Activated naive CD4-positive, alpha-beta T cell treated with anti-CD3 and anti-CD28 coated beads, Interleukin-2, amount 50 U/mL, for 16 hours (primary cell): ENCODE results near the gene SMOC2.
"Not testable (repeated sequence)": the region's sequence is repeated elsewhere in the genome, so short reads cannot be mapped to it uniquely, and the experiment has no call there.

Experiments
- DNase-seq: peaks from one replicate; pipeline ENCODE4 v3.0.0-alpha.2; 2020

Gene SMOC2

GRCh38 chr6:168670401-168670985 is 229.5 kb downstream of the SMOC2 start:
- no peak for DNase-seq

DNA sequence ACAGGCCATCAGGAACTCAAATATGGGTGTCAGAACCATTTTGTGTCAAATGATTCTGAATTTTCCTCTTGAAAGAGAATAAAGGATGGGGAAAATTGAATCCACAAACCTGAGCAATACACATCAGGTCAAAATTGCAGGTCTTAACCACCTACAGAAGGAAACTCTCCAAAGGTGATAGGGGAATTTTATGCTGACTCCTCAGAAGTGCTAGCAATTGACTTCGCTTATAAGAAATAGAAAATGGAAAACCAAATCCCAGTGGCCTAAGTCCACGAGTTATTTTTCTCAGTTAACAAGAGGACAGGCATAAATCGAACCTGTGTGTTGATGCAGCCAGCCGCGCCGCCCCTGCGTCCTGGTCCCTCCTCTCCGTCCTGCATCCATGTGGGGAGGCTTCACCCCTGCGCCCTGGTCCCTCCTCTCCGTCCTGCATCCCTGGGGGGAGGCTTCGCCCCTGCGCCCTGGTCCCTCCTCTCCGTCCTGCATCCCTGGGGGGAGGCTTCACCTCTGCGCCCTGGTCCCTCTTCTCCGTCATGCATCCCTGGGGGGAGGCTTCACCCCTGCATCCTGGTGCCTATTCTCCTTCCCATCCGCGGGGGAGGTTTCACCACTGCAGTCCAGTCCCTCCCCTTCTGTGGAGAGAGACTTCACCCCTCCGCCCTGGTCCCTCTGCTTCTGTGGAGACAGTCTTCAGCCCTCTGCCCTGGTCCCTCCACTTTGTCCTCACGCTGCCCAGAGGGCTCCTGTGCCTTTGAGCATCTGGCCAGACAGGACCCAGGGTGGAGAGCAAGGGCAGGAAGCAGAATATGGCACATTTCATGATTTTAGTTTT is 230.3 kb downstream of the SMOC2 start:
- no peak for DNase-seq

- no peak for DNase-seq
These were observed 231.0 kb downstream of the SMOC2 start for GRCh38 chr6:168671863-168672546.

- DNase-seq = no peak
These were observed 233.6 kb downstream of the SMOC2 start for GRCh38 chr6:168674595-168674994.

- no peak for DNase-seq
These were observed 234.4 kb downstream of the SMOC2 start for GRCh38 chr6:168675375-168675774.

GRCh38 chr6:168675933-168676551 is 235.1 kb downstream of the SMOC2 start:
- no peak for DNase-seq

- DNase-seq = no peak
These were observed 235.8 kb downstream of the SMOC2 start for GRCh38 chr6:168676552-168677322.

GRCh38 chr6:168677323-168677781 is 236.4 kb downstream of the SMOC2 start:
- not testable (repeated sequence) for DNase-seq

- no peak for DNase-seq
These were observed 237.1 kb downstream of the SMOC2 start for GRCh38 chr6:168678077-168678476.

DNA sequence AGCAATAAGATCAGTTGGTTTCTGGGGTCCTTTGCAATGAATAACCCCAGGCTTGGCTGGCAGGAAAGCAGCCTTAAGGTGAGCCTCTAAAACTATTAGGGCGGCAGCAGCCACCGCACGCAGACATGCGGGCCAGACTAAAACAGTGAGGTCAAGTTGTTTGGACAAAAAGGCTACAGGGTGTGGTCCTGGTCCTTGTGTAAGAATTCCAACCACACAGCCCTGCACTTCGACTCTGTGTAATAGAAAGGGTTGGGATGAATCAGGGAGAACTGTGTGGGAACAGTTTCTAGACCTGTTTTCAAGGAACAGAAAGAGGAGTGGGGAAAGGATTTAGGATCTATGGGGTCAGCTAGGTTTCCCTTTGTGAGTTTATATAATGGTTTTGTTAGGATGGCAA is 237.6 kb downstream of the SMOC2 start:
- DNase-seq = no peak

GRCh38 chr6:168681748-168682147 is 240.8 kb downstream of the SMOC2 start:
- no peak for DNase-seq

DNA sequence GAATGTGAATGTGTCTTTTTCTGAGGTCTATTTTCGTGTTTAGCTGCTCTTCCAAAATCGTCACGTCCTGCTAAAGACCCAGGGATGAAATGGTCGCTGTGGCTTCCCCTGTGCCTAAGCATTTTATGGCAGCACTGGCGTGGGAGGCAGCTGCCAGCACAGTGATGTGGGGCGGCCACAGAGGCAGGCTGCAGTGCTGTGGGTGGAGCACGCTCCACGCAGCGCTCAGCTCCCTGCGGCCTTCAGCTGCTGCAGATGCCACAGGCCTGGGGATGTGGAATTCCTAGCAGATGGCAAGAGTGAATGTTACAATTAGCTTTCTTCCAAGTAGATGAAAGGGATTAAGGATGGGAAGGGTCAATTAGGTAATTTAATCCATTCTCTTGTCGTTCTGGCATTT is 242.6 kb downstream of the SMOC2 start:
- no peak for DNase-seq

DNA sequence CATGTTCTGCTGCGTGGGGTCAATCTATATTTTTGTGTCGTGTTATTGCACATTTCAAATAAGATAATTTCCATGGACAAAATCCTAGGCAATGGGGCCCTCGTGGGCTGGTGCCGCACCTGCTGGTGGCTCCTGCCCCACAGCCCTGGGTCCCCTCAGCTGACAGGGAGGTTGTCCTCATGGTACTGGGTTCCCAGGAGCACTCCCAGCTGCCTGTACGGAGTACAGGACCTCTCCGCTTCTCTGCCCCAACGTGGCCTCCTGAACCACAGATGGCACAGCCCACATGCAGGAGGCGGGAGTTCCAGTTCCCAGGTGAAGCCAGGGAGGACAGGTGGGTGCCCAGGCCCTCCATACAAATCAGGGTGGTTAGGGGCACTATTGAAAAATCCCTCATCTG is 243.5 kb downstream of the SMOC2 start:
- DNase-seq = no peak

DNA sequence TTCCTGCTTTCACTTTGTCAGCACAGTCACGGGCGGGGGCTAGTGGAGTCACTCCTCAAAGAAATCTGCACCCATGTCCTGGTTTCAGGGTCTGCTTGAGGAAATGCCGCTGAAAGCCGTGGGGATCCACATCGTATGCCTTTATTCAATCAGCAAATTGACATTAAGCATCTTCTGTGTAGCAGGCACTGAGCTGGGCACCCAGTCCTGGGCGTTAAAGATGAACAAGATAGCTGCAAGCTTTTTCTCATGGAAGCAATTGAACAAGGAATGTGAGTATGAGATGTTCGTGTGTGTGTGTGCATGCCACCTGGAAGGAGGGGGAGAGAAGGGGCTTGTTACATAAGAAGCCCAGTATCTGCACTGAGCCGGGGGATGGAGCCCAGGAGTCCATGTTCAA is 243.9 kb downstream of the SMOC2 start:
- no peak for DNase-seq

DNA sequence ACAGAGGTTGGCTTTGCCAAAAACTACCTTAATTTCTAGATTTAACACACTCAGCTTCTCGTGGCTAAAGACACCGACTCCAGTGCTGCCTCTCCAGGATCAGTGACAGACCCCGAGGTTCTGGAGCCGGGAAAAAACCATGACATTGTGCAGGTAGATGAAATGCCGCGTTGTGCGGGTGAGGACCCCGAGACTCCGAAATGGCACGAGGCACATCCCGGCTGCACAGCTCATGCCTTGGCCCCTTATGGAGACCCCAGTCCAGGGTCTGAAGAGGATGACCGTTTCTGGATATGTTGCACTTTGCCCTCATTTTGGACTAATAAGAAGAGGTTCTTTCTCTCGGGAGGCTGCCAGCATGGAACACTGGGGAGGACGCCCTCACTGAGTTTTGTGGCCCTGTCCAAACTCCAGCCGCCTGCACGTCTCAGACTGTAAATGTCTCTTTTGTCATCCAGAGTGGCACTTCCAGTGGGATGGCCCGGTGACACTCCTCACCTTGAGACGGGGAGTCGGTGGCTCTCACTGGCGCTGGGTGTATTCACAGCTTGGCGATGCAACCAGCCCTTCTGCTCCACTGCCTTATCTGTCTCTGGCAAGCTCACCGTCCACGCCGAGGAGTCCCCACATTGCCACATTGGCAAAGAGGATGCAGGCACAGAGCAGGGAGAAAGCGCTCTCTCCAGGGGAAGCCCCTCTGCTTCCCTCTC is 245.2 kb downstream of the SMOC2 start:
- DNase-seq = no peak

- DNase-seq = no peak
These were observed 246.1 kb downstream of the SMOC2 start for GRCh38 chr6:168686831-168687730.

GRCh38 chr6:168690271-168690670 is 249.3 kb downstream of the SMOC2 start:
- DNase-seq = no peak

- DNase-seq = no peak
These were observed 250.8 kb downstream of the SMOC2 start for GRCh38 chr6:168691774-168692173.

DNA sequence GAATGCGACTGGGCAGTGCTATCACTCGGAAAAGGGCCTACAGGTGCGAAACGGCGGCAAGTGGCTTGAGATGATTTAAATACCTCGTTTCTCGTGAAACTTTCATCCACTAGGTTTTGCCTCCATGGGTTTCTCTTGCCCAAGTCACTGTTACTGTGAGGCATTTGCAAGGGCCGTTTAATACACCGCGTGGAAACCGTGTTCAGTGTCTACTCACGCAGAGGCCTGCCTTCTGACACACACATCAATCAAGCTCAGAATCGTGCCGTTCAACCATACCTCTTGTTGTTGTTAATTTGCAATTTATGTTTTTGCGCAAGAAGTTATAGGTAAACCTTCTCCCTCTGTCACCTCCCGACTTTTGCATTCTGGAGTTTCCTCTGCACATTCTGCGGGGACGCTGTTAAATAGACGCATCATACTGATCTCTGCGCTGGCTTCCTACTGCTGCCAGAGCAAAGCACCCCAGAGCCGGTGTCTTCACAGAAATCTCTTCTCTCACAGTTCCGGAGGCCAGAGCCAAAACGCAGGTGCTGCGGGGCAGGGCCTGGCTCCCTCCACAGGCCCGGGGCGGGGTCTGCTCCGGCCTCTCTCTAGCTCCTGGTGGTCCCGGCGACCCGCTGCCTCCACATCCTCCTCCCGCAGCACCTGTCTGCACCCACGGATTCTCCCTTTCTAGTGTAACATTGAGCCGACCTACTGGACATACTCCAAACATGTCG is 251.4 kb downstream of the SMOC2 start:
- DNase-seq = no peak

DNA sequence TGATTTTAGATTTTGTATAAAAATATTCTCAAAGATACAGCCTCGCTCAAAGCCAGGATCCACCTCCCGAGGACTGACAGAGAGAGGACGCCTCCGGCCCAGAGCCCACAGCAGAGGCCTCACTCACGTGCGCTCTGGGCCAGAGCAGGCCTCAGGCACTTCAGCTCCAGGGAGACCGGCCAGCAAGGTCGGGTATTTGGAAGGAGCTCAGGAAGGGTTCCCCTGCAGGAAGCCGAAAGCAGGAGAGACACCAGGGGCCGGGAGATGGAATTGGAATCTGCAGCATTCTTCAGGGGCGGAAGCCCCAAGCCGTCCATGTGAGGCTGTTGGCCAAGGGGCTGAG is 251.9 kb downstream of the SMOC2 start:
- DNase-seq = not testable (repeated sequence)
